CD8-positive, alpha-beta memory T cell (primary cell): ENCODE measurements around the gene ZNF318. TPM values are rescaled to one million over a fixed set of nuclear protein-coding genes. Genes with fewer than 3 reads are reported as not detected.
"Not testable (repeated sequence)": the region's sequence is repeated elsewhere in the genome, so short reads cannot be mapped to it uniquely, and the experiment has no call there.

Experiments
- CTCF ChIA-PET: fragments of 350-600 bp; sonication (Branson Sonifier 250); formaldehyde crosslinking; loops from one replicate; lab custom pipeline; 2021; ENCODE audit warnings: antibody characterized with exemption; lab: Charles Lee
- POLR2A ChIA-PET: fragments of 350-600 bp; sonication (Branson Sonifier 250); formaldehyde crosslinking; loops from one replicate; lab custom pipeline; 2021; ENCODE audit warnings: antibody characterized with exemption; lab: Charles Lee
- DNase-seq, 5 donors: peaks; one replicate each; pipeline versions ENCODE4 v3.0.0 to v3.0.0-alpha.2; 2020 to 2022; ENCODE audit warnings: mixed read lengths in 1 of 5
- H3K27ac ChIP-seq: one replicate; pipeline ENCODE4 v1.7.0; 2013; ENCODE audit warnings: low read depth, mild to moderate bottlenecking, low read length, moderate library complexity
- H3K27me3 ChIP-seq: 2 replicates; pipeline ENCODE4 v1.7.0; 2013; ENCODE audit warnings: low read length, mild to moderate bottlenecking; ENCODE audit not compliant: insufficient read depth, poor library complexity, severe bottlenecking
- H3K36me3 ChIP-seq: 2 replicates; pipeline ENCODE4 v1.7.0; 2013; ENCODE audit warnings: mild to moderate bottlenecking, low read length, moderate library complexity; ENCODE audit not compliant: insufficient read depth
- H3K4me1 ChIP-seq: 2 replicates; pipeline ENCODE4 v1.7.0; 2013; ENCODE audit warnings: mild to moderate bottlenecking, low read length, moderate library complexity; ENCODE audit not compliant: insufficient read depth
- H3K4me3 ChIP-seq: 2 replicates; pipeline ENCODE4 v1.7.0; 2013; ENCODE audit warnings: mild to moderate bottlenecking, low read length
- H3K9me3 ChIP-seq: 2 replicates; pipeline ENCODE4 v1.7.0; 2013; ENCODE audit warnings: mild to moderate bottlenecking, low read length
- H3K27ac Mint-ChIP-seq, 8 donors: one replicate each; pipeline ENCODE4 v1.8.0; 2020 to 2021; ENCODE audit warnings: mixed read lengths in 8 of 8, mild to moderate bottlenecking in 6 of 8, inconsistent platforms in 3 of 8, moderate library complexity in 3 of 8
- H3K27me3 Mint-ChIP-seq, 2 donors: one replicate each; pipeline ENCODE4 v1.8.0; 2020 to 2021; ENCODE audit warnings: mixed read lengths in 2 of 2, mild to moderate bottlenecking in 1 of 2, moderate library complexity in 1 of 2
- H3K36me3 Mint-ChIP-seq, 3 donors: one replicate each; pipeline ENCODE4 v1.8.0; 2020 to 2021; ENCODE audit warnings: mixed read lengths in 3 of 3, inconsistent platforms in 1 of 3, mild to moderate bottlenecking in 1 of 3
- H3K4me1 Mint-ChIP-seq, 3 donors: one replicate each; pipeline ENCODE4 v1.8.0; 2020 to 2021; ENCODE audit warnings: mixed read lengths in 3 of 3, inconsistent platforms in 1 of 3, mild to moderate bottlenecking in 1 of 3
- H3K4me3 Mint-ChIP-seq, 7 donors: one replicate each; pipeline ENCODE4 v1.8.0; 2020 to 2021; ENCODE audit warnings: mixed read lengths in 7 of 7, mild to moderate bottlenecking in 6 of 7, moderate library complexity in 4 of 7, inconsistent platforms in 2 of 7
- H3K9me3 Mint-ChIP-seq, 5 donors: one replicate each; pipeline ENCODE4 v1.8.0; 2020 to 2022; ENCODE audit warnings: mixed read lengths in 5 of 5, mild to moderate bottlenecking in 3 of 5, moderate library complexity in 2 of 5, inconsistent platforms in 1 of 5
- polyA plus RNA-seq: library from polyadenylated mRNA; unstranded; fragments of 300-500 nt; fragmentation: Illumina TruSeq; gene quantifications from one replicate; pipeline ENCODE4 v1.2.3, GENCODE V29; 2021
- total RNA-seq, 2 experiments: library from RNA; stranded (reverse); gene quantifications; one replicate each; pipeline ENCODE4 v1.2.3, GENCODE V29; 2021

The ZNF318 gene
- total and polyA plus RNA-seq, 3 experiments from 2014 or later = 6.4 to 12.0 (median 11.8) TPM

GRCh38 chr6:43368259-43369160, 937 bp downstream of the ZNF318 start:
- Histone ChIP-seq H3K4me1 (peaks cover 35% of the 10 kb centered on the region), H3K27me3 (no peaks in the 10 kb centered on the region), H3K9me3 (no peaks in the 10 kb centered on the region), H3K36me3 (no peaks in the 10 kb centered on the region), H3K27ac (peak overlapping the region; percentile 45), H3K4me3 (peak overlapping the region; percentile 92)
- H3K4me1 Mint-ChIP-seq = peaks cover 40 to 57% (median 54%) of the 10 kb centered on the region in 3 donors
- peak overlapping the region; percentile 86 to 96 (median 91) for H3K4me3 Mint-ChIP-seq
- DNase-seq = peak in 1 of 5 donors; percentile 8
- H3K36me3 Mint-ChIP-seq = peaks cover 0 to 25% (median 15%) of the 10 kb centered on the region in 3 donors
- CTCF ChIA-PET = interaction anchor here (0.8 to 2.6 kb wide), 13 partner anchors 8 to 138 kb away, joined by 3 to 23 read pairs (median 4); partner anchors contain the start of genes ABCC10 and CRIP3
- peak overlapping the region; percentile 65 to 92 (median 89) for H3K27ac Mint-ChIP-seq
- peaks cover 0 to 6% of the 10 kb centered on the region in 2 donors for H3K27me3 Mint-ChIP-seq
- POLR2A ChIA-PET = interaction anchor here (0.7 to 2.3 kb wide), 9 partner anchors 14 to 597 kb away, joined by 3 to 63 read pairs (median 4); partner anchors contain the start of genes ABCC10, CNPY3, CUL7 and PEX6
- H3K9me3 Mint-ChIP-seq = no peaks in the 10 kb centered on the region

DNA sequence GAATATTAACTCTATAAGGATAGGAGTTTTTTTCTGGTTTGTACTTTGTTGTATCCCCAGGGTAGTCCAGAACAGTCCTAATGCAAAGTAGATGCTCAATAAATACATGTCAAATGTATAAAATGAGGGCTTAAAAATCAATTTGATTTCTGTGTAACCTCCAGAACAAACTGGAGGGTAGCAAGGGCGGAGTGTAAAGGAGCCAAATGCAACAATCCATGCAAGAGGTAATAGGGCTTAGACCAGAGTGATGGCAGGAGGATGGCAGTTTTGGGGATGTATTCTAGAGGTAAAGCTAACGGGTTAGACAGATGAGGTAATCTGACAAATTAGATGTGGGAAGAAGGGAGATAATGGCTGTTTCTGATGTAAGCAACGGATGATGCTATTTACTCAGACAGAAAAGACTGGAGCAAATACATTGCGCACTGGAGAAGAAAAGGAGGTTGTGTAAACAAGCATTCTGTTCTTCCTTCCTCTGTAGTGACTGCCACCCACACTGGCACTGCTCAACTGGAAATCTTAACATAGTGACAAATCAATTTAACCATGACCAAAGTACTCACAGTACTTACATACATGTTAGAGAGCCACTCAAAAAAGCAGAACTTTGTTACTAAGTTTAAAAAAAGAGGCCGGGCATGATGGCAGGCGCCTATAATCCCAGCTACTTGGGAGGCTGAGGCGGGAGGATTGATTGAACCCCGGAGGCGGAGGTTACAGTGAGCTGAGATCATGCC, 2.0 kb downstream of the ZNF318 start:
- CTCF ChIA-PET = interaction anchor here (1.1 to 1.2 kb wide), 2 partner anchors 12 to 31 kb away, joined by 3 to 5 read pairs; no protein-coding TSS in a partner anchor
- no peaks in the 10 kb centered on the region for H3K27me3 ChIP-seq
- H3K36me3 ChIP-seq = no peaks in the 10 kb centered on the region
- no peaks in the 10 kb centered on the region for H3K9me3 ChIP-seq
- Mint-ChIP-seq H3K27ac (peak overlapping the region in 7 of 8 donors; percentile 24 to 89 (median 71)), H3K27me3 (peaks cover 0 to 3% of the 10 kb centered on the region in 2 donors), H3K4me1 (peaks cover 42 to 66% (median 63%) of the 10 kb centered on the region in 3 donors), H3K4me3 (peak overlapping the region; percentile 78 to 96 (median 91)), H3K9me3 (no peaks in the 10 kb centered on the region), H3K36me3 (peaks cover 0 to 35% (median 20%) of the 10 kb centered on the region in 3 donors)
- no peak for DNase-seq
- peaks cover 35% of the 10 kb centered on the region for H3K4me1 ChIP-seq
- POLR2A ChIA-PET = interaction anchor here (0.9 kb wide), 1 partner anchor 143 kb away, joined by 3 read pairs; no protein-coding TSS in a partner anchor
- no peak overlapping the region for H3K27ac ChIP-seq
- no peak overlapping the region for H3K4me3 ChIP-seq

DNA sequence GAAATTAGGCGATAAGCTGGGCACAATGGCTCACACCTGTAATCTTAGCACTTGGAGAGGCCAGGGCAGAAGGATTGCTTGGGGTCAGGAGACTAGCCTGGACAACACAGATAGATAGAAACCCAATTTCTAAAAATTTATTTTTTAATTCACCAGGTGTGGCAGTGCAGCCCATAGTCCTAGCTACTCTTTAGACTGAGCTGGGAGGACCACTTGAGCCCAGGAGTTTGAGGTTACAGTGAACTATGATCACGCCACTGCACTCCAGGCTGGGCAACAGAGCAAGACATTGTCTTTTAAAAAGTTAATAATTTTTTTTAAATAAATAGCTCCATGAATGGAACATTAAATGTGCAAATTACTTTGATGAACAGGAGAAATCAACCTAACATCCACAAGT, 8.2 kb downstream of the ZNF318 start:
- no peak overlapping the region for H3K4me3 Mint-ChIP-seq
- H3K27me3 Mint-ChIP-seq = no peaks in the 10 kb centered on the region
- DNase-seq = no peak
- H3K4me1 Mint-ChIP-seq = peaks cover 22 to 58% (median 41%) of the 10 kb centered on the region in 3 donors
- H3K27me3 ChIP-seq = no peaks in the 10 kb centered on the region
- peaks cover 5% of the 10 kb centered on the region for H3K4me1 ChIP-seq
- H3K36me3 Mint-ChIP-seq = peaks cover 4 to 81% (median 38%) of the 10 kb centered on the region in 3 donors
- H3K4me3 ChIP-seq = no peak overlapping the region
- peak overlapping the region in 1 of 8 donors; percentile 54 for H3K27ac Mint-ChIP-seq
- ChIA-PET POLR2A (no interaction called here), CTCF (interaction anchor here (1.0 to 3.2 kb wide), 7 partner anchors 8 to 57 kb away, joined by 3 to 15 read pairs (median 4); partner anchors contain the start of gene ZNF318)
- H3K9me3 Mint-ChIP-seq = no peaks in the 10 kb centered on the region
- H3K36me3 ChIP-seq = peaks cover 12% of the 10 kb centered on the region
- no peaks in the 10 kb centered on the region for H3K9me3 ChIP-seq
- H3K27ac ChIP-seq = no peak overlapping the region

DNA sequence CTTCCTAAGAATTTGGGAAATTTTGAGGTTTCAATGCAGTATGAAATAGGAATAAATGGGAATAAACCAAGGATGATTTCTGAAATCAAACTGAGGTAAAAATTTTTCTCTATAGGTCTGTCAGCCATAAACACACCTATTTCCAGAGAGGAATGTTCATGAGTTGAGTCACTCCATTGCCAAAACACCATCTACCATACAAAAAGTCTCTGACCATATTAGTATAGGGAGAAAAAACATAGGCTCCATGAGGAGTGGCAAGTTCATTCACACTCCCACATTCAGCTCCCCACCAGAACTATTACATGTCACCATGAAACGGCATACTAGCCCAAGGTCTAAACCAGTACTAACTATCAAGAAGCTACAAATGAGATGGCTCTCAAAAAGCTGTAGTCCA, 9.6 kb downstream of the ZNF318 start:
- Histone ChIP-seq H3K4me1 (no peaks in the 10 kb centered on the region), H3K9me3 (no peaks in the 10 kb centered on the region), H3K27me3 (no peaks in the 10 kb centered on the region), H3K36me3 (peaks cover 24% of the 10 kb centered on the region), H3K27ac (no peak overlapping the region), H3K4me3 (no peak overlapping the region)
- Mint-ChIP-seq H3K27me3 (no peaks in the 10 kb centered on the region), H3K4me3 (no peak overlapping the region), H3K27ac (peak overlapping the region in 2 of 8 donors; percentile 73 to 76), H3K36me3 (peaks cover 7 to 85% (median 36%) of the 10 kb centered on the region in 3 donors), H3K9me3 (no peaks in the 10 kb centered on the region), H3K4me1 (peaks cover 14 to 43% (median 27%) of the 10 kb centered on the region in 3 donors)
- POLR2A ChIA-PET = interaction anchor here (0.5 kb wide), 1 partner anchor 18 kb away, joined by 3 read pairs; no protein-coding TSS in a partner anchor
- DNase-seq = no peak
- CTCF ChIA-PET = interaction anchor here (1.1 to 3.2 kb wide), 4 partner anchors 10 to 39 kb away, joined by 3 to 15 read pairs (median 6); partner anchors contain the start of gene ZNF318

DNA sequence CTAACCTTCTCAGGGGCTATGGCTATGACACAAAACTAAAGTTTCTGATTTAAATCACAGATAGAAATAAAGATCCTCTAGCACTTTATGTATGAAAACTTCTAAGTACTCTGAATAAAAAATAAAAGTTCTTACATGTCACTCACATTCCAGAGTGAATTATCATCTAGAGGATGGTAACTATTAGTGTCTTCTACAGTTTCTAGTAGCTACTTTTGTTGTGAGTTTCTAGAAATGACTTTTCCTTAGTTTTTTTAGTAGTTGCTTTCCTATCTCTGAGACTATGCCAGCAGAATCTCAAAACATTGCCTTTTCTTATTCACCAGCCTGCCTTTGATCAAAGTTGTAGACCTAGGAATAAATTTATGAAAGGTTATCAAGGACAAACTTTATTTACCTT, 10.1 kb downstream of the ZNF318 start:
- Mint-ChIP-seq H3K9me3 (no peaks in the 10 kb centered on the region), H3K36me3 (peaks cover 12 to 85% (median 36%) of the 10 kb centered on the region in 3 donors), H3K4me3 (peak overlapping the region in 1 of 7 donors; percentile 14), H3K27me3 (no peaks in the 10 kb centered on the region), H3K4me1 (peaks cover 9 to 39% (median 27%) of the 10 kb centered on the region in 3 donors), H3K27ac (peak overlapping the region in 2 of 8 donors; percentile 4 to 26)
- Histone ChIP-seq H3K4me3 (no peak overlapping the region), H3K9me3 (no peaks in the 10 kb centered on the region), H3K36me3 (peaks cover 28% of the 10 kb centered on the region), H3K27ac (no peak overlapping the region), H3K27me3 (no peaks in the 10 kb centered on the region), H3K4me1 (no peaks in the 10 kb centered on the region)
- POLR2A ChIA-PET = no interaction called here
- no peak for DNase-seq
- CTCF ChIA-PET = interaction anchor here (2.3 kb wide), 1 partner anchor 10 kb away, joined by 5 read pairs; no protein-coding TSS in a partner anchor

- Histone ChIP-seq H3K4me3 (no peak overlapping the region), H3K27ac (no peak overlapping the region), H3K36me3 (peaks cover 34% of the 10 kb centered on the region), H3K4me1 (no peaks in the 10 kb centered on the region), H3K27me3 (no peaks in the 10 kb centered on the region), H3K9me3 (no peaks in the 10 kb centered on the region)
- Mint-ChIP-seq H3K36me3 (peaks cover 20 to 88% (median 38%) of the 10 kb centered on the region in 3 donors), H3K9me3 (no peaks in the 10 kb centered on the region), H3K27ac (no peak overlapping the region), H3K27me3 (no peaks in the 10 kb centered on the region), H3K4me3 (no peak overlapping the region), H3K4me1 (peaks cover 6 to 19% (median 14%) of the 10 kb centered on the region in 3 donors)
- ChIA-PET CTCF (interaction anchor here (1.4 kb wide), 1 partner anchor 10 kb away, joined by 3 read pairs; no protein-coding TSS in a partner anchor), POLR2A (interaction anchor here (1.1 kb wide), 1 partner anchor 28 kb away, joined by 3 read pairs; no protein-coding TSS in a partner anchor)
- no peak for DNase-seq
Observed at GRCh38 chr6:43355862-43356590, 13.4 kb downstream of the ZNF318 start.

DNA sequence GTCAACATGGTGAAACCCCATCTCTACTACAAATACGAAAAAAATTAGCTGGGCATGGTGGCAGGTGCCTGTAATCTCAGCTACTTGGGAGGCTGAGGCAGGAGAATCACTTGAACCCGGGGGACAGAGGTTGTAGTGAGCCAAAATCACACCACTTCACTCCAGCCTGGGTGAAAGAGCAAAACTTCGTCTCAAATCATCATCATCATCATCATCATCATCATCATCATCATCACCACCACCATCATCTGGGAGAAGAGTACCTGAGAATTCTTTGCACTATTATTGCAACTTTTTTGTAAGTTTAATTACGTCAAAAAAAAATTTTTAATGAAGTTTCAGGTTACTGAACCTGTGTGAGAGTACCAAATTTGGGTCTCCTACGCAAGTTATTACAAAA, 17.5 kb downstream of the ZNF318 start:
- H3K9me3 Mint-ChIP-seq, H3K27ac Mint-ChIP-seq, H3K4me3 ChIP-seq, H3K4me1 Mint-ChIP-seq, CTCF ChIA-PET, H3K27me3 ChIP-seq, H3K9me3 ChIP-seq, H3K27me3 Mint-ChIP-seq, H3K4me3 Mint-ChIP-seq, H3K4me1 ChIP-seq, H3K27ac ChIP-seq, POLR2A ChIA-PET, DNase-seq: not testable (repeated sequence)
- H3K36me3 ChIP-seq = peaks cover 37% of the 10 kb centered on the region
- H3K36me3 Mint-ChIP-seq = peaks cover 17 to 67% (median 25%) of the 10 kb centered on the region in 3 donors
